Measurements from ENCODE around the gene DCDC1.

The DCDC1 gene

GRCh38 chr11:31001427-31001826 lies 368.1 kb downstream of the DCDC1 start:
- TF ChIP-seq EZH2phosphoT487 (IDR thresholded peaks at IDR 0.05; ENCODE audit: low read depth) (no peak), CTCF (IDR thresholded peaks at IDR 0.05; ENCODE audit: low read depth, low read length) (no peak)
- Histone ChIP-seq H3K9me3 (ENCODE audit: insufficient read depth, low read length) (no peaks in the 10 kb centered on the region), H3K4me1 (ENCODE audit: low read length) (no peaks in the 10 kb centered on the region), H3K4me3 (ENCODE audit: low read length) (no peak overlapping the region), H3K9ac (ENCODE audit: low read length) (no peak overlapping the region), H3K27ac (ENCODE audit: low read length) (no peak overlapping the region), H3K4me2 (ENCODE audit: low read length) (no peak overlapping the region), H3K36me3 (replicated peaks; ENCODE audit: low read depth, low read length) (no peaks in the 10 kb centered on the region), H2AFZ (ENCODE audit: low read depth, low read length) (no peak overlapping the region), H3K79me2 (ENCODE audit: low read length) (no peaks in the 10 kb centered on the region), H4K20me1 (ENCODE audit: insufficient read depth, low read length) (no peaks in the 10 kb centered on the region), H3K27me3 (ENCODE audit: low read depth, low read length) (no peaks in the 10 kb centered on the region)

GRCh38 chr11:31000381-31000780 lies 369.2 kb downstream of the DCDC1 start:
- Histone ChIP-seq H3K4me1 (ENCODE audit: low read length) (no peaks in the 10 kb centered on the region), H3K9ac (ENCODE audit: low read length) (no peak overlapping the region), H3K4me2 (ENCODE audit: low read length) (no peak overlapping the region), H3K36me3 (replicated peaks; ENCODE audit: low read depth, low read length) (no peaks in the 10 kb centered on the region), H3K4me3 (ENCODE audit: low read length) (no peak overlapping the region), H3K27me3 (ENCODE audit: low read depth, low read length) (no peaks in the 10 kb centered on the region), H2AFZ (ENCODE audit: low read depth, low read length) (no peak overlapping the region), H3K9me3 (ENCODE audit: insufficient read depth, low read length) (no peaks in the 10 kb centered on the region), H3K27ac (ENCODE audit: low read length) (no peak overlapping the region), H3K79me2 (ENCODE audit: low read length) (no peaks in the 10 kb centered on the region), H4K20me1 (ENCODE audit: insufficient read depth, low read length) (no peaks in the 10 kb centered on the region)
- TF ChIP-seq EZH2phosphoT487 (IDR thresholded peaks at IDR 0.05; ENCODE audit: low read depth) (no peak), CTCF (IDR thresholded peaks at IDR 0.05; ENCODE audit: low read depth, low read length) (no peak)

- H4K20me1 ChIP-seq (ENCODE audit: insufficient read depth, low read length) = no peaks in the 10 kb centered on the region
- no peak overlapping the region for H2AFZ ChIP-seq (ENCODE audit: low read depth, low read length)
- no peaks in the 10 kb centered on the region for H3K4me1 ChIP-seq (ENCODE audit: low read length)
- no peak overlapping the region for H3K27ac ChIP-seq (ENCODE audit: low read length)
- H3K27me3 ChIP-seq (ENCODE audit: low read depth, low read length) = no peaks in the 10 kb centered on the region
- no peaks in the 10 kb centered on the region for H3K36me3 ChIP-seq (replicated peaks; ENCODE audit: low read depth, low read length)
- no peaks in the 10 kb centered on the region for H3K79me2 ChIP-seq (ENCODE audit: low read length)
- TF ChIP-seq EZH2phosphoT487 (IDR thresholded peaks at IDR 0.05; ENCODE audit: low read depth) = no peak
- TF ChIP-seq CTCF (IDR thresholded peaks at IDR 0.05; ENCODE audit: low read depth, low read length) = no peak
- H3K4me3 ChIP-seq (ENCODE audit: low read length) = no peak overlapping the region
- no peaks in the 10 kb centered on the region for H3K9me3 ChIP-seq (ENCODE audit: insufficient read depth, low read length)
- no peak overlapping the region for H3K4me2 ChIP-seq (ENCODE audit: low read length)
- H3K9ac ChIP-seq (ENCODE audit: low read length) = no peak overlapping the region
These were observed 377.1 kb downstream of the DCDC1 start for GRCh38 chr11:30992513-30992849.

- no peak overlapping the region for H3K4me2 ChIP-seq (ENCODE audit: low read length)
- no peaks in the 10 kb centered on the region for H3K27me3 ChIP-seq (ENCODE audit: low read depth, low read length)
- TF ChIP-seq EZH2phosphoT487 (IDR thresholded peaks at IDR 0.05; ENCODE audit: low read depth) (no peak), CTCF (IDR thresholded peaks at IDR 0.05; ENCODE audit: low read depth, low read length) (no peak)
- H2AFZ ChIP-seq (ENCODE audit: low read depth, low read length) = no peak overlapping the region
- H3K36me3 ChIP-seq (replicated peaks; ENCODE audit: low read depth, low read length) = no peaks in the 10 kb centered on the region
- no peaks in the 10 kb centered on the region for H3K4me1 ChIP-seq (ENCODE audit: low read length)
- no peaks in the 10 kb centered on the region for H4K20me1 ChIP-seq (ENCODE audit: insufficient read depth, low read length)
- H3K79me2 ChIP-seq (ENCODE audit: low read length) = no peaks in the 10 kb centered on the region
- H3K9me3 ChIP-seq (ENCODE audit: insufficient read depth, low read length) = no peaks in the 10 kb centered on the region
- H3K9ac ChIP-seq (ENCODE audit: low read length) = no peak overlapping the region
- H3K27ac ChIP-seq (ENCODE audit: low read length) = no peak overlapping the region
- H3K4me3 ChIP-seq (ENCODE audit: low read length) = no peak overlapping the region
These were observed 377.6 kb downstream of the DCDC1 start for GRCh38 chr11:30991802-30992512.
